ES-I3 (cell line): Measurements from ENCODE around the gene NAP1L2.
"Not testable (repeated sequence)": the region's sequence is repeated elsewhere in the genome, so short reads cannot be mapped to it uniquely, and the experiment has no call there.

Source experiments
- H3K36me3 ChIP-seq: 2 replicates; pipeline ENCODE4 v1.6.1; 2013; ENCODE audit warnings: mild to moderate bottlenecking, low read length, control low read depth, moderate library complexity; ENCODE audit not compliant: insufficient read depth
- H3K4me1 ChIP-seq: 2 replicates; pipeline ENCODE4 v1.6.1; 2013; ENCODE audit warnings: mild to moderate bottlenecking, control low read depth, low read length; ENCODE audit not compliant: insufficient read depth
- H3K9ac ChIP-seq: 2 replicates; pipeline ENCODE4 v1.6.1; 2013; ENCODE audit warnings: low read depth, mild to moderate bottlenecking, low read length, moderate library complexity
- H3K9me3 ChIP-seq: 2 replicates; pipeline ENCODE4 v1.6.1; 2013; ENCODE audit warnings: mild to moderate bottlenecking, low read length, moderate library complexity; ENCODE audit not compliant: control insufficient read depth, insufficient read depth

The NAP1L2 gene, protein sequence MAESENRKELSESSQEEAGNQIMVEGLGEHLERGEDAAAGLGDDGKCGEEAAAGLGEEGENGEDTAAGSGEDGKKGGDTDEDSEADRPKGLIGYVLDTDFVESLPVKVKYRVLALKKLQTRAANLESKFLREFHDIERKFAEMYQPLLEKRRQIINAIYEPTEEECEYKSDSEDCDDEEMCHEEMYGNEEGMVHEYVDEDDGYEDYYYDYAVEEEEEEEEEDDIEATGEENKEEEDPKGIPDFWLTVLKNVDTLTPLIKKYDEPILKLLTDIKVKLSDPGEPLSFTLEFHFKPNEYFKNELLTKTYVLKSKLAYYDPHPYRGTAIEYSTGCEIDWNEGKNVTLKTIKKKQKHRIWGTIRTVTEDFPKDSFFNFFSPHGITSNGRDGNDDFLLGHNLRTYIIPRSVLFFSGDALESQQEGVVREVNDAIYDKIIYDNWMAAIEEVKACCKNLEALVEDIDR

GRCh38 chrX:73214426-73215094, at the start of gene NAP1L2:
NAP1L2 (minus strand) TSS chrX:73214851; CDS start chrX:73214492, 359 bp downstream.
- Histone ChIP-seq H3K9me3 (no peaks in the 10 kb centered on the region), H3K36me3 (no peaks in the 10 kb centered on the region), H3K4me1 (no peaks in the 10 kb centered on the region), H3K9ac (peak within 1 kb of the TSS; percentile 64)

DNA sequence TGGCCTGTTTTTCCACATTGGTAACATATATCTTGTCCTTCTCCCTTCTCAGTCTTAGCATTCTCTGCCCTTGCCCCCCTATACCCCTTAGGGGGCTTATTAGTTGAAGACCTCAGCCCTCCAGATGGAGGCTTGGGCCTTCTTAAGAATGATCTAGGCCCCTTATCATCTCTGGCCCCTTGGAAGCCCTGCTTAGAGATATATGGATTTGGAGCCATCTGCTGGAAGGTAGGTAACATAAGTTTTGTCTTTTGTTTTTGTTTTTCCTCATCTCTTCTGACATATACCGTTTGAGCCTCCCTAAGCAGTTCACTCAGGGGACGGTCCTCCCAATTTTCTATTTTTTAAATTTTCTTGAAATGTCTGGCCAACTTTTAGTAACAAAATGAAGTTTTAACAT, 48.3 kb upstream of the NAP1L2 start:
- no peak overlapping the region for H3K9ac ChIP-seq
- no peaks in the 10 kb centered on the region for H3K4me1 ChIP-seq
- no peaks in the 10 kb centered on the region for H3K36me3 ChIP-seq
- H3K9me3 ChIP-seq: no peaks in the 10 kb centered on the region

DNA sequence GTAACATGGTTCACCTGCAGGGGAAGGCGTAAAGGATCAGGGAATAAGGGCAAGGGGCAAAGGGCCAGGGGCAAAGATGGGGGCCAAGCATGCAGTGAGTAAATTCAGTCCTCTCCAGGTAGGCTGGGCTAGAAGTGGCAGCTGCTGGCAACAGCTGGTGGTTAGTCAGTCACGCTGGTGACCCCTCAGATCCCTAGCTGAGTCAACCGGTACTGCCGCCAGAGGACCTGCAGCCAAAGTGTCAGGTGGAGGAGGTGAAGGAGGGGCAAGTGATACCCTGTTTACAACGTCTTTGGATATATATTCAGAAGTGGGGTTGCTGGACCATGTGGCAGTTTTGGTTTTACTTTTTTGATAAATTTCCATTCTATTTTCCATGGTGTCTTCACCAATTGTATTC, 24.6 kb upstream of the NAP1L2 start:
- no peaks in the 10 kb centered on the region for H3K4me1 ChIP-seq
- no peak overlapping the region for H3K9ac ChIP-seq
- no peaks in the 10 kb centered on the region for H3K9me3 ChIP-seq
- H3K36me3 ChIP-seq: no peaks in the 10 kb centered on the region

GRCh38 chrX:73217621-73218020, 3.0 kb upstream of the NAP1L2 start:
- Histone ChIP-seq H3K9ac (no peak overlapping the region), H3K9me3 (no peaks in the 10 kb centered on the region), H3K4me1 (no peaks in the 10 kb centered on the region), H3K36me3 (no peaks in the 10 kb centered on the region)

- Histone ChIP-seq H3K4me1 (no peaks in the 10 kb centered on the region), H3K9me3 (no peaks in the 10 kb centered on the region), H3K36me3 (no peaks in the 10 kb centered on the region), H3K9ac (peak overlapping the region; percentile 64)
These were observed 595 bp upstream of the NAP1L2 start for GRCh38 chrX:73215246-73215645.

GRCh38 chrX:73213734-73214425, 771 bp downstream of the NAP1L2 start:
- Histone ChIP-seq H3K4me1 (no peaks in the 10 kb centered on the region), H3K9ac (peak overlapping the region; percentile 64), H3K36me3 (no peaks in the 10 kb centered on the region), H3K9me3 (no peaks in the 10 kb centered on the region)

GRCh38 chrX:73206366-73206765, 8.3 kb downstream of the NAP1L2 start:
- Histone ChIP-seq H3K9me3 (no peaks in the 10 kb centered on the region), H3K4me1 (no peaks in the 10 kb centered on the region), H3K9ac (no peak overlapping the region), H3K36me3 (no peaks in the 10 kb centered on the region)

- Histone ChIP-seq H3K9ac (no peak overlapping the region), H3K4me1 (no peaks in the 10 kb centered on the region), H3K36me3 (no peaks in the 10 kb centered on the region), H3K9me3 (no peaks in the 10 kb centered on the region)
These were observed 32.0 kb downstream of the NAP1L2 start for GRCh38 chrX:73182502-73183114.

GRCh38 chrX:73168945-73169344, 45.7 kb downstream of the NAP1L2 start:
- not testable (repeated sequence) for H3K4me1 ChIP-seq, H3K9me3 ChIP-seq, H3K36me3 ChIP-seq, H3K9ac ChIP-seq
